HG02840 (cell line): ENCODE data around the gene FOXP1.
"Not testable (repeated sequence)": the region's sequence is repeated elsewhere in the genome, so short reads cannot be mapped to it uniquely, and the experiment has no call there.

ENCODE experiments used
- ATAC-seq: cut with Tn5 transposase; IDR thresholded peaks from one replicate; pipeline ENCODE4 v1.9.1; 2021; ENCODE audit warnings: mild to moderate bottlenecking, moderate library complexity, moderate number of reproducible peaks; ENCODE audit not compliant: unreplicated experiment, low FRiP score

Gene FOXP1

GRCh38 chr3:70982700-70983140 lies 600.8 kb downstream of the FOXP1 start:
- ATAC-seq = no peak

DNA sequence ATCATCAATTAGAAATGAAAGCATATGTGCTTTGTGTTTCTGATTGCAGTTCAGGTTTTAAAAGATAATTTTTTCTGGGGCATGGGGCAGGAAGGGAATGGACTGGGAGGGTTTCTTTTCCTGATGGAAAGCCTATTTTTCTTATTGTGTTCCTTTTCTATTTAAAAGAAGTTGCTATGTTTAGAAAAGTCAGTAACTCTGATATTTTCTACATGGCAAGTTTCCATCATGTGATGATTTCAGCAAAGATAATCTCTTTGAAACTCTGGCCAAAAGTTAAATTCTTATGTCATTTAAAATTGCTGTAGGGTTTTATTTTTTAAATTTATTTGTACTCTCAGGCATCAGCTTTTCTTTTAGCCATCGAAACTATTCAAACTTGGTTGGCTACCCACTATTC lies 601.2 kb downstream of the FOXP1 start:
- no peak for ATAC-seq

GRCh38 chr3:70981231-70981880 lies 602.2 kb downstream of the FOXP1 start:
- ATAC-seq = no peak

GRCh38 chr3:70980646-70981170 lies 602.8 kb downstream of the FOXP1 start:
- ATAC-seq = no peak

DNA sequence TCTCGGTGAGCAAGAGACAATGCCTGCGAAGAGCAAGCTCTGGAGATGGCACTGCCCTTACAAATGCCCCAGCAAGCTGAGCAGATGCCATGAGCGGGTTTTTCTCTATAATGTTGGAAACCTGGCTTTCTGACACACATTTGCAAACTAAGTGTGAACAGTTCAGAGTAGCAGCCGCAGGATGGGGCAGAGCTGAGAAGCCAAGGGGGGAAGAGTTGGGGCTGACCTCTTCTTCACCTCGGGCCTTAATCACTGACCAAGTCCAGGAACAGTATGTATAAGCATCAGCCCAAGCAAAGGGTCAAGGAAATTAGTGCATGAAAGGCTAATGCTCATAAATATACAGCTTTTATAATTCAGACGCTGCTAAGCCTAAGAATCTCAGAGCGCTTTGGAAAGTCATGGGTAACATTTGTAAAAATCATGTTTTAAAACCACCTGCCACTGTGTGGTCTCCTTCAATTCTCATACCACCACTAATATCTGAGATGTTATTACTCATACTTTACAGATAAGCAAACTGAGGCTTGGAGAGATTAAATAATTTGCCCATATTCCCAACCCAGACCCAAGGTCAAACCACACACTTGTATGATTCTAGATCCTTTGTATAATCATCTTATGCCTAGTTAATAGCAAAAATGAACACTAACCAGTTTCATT lies 603.4 kb downstream of the FOXP1 start:
- ATAC-seq = no peak

GRCh38 chr3:70977712-70978111 lies 605.8 kb downstream of the FOXP1 start:
- no peak for ATAC-seq

GRCh38 chr3:70975981-70976380 lies 607.5 kb downstream of the FOXP1 start:
- ATAC-seq = not testable (repeated sequence)

DNA sequence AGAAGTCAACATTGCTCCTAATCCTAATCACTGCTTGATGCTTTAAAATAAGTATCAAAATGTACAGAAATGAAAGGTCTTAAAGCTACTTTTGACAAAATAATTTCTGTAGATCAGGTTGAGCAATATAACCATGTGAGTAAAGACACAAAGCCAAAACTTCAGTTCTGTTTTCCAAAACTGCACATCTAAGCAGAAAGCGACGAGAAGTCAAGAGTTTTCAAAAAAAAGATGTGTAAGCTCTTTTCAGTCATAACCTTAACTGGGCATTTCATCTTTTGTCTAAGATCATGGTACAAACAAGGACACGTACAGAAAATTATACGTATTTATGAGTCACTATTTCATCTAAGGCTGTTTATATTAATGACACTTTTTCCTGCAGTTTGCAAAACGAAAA lies 608.8 kb downstream of the FOXP1 start:
- no peak for ATAC-seq

DNA sequence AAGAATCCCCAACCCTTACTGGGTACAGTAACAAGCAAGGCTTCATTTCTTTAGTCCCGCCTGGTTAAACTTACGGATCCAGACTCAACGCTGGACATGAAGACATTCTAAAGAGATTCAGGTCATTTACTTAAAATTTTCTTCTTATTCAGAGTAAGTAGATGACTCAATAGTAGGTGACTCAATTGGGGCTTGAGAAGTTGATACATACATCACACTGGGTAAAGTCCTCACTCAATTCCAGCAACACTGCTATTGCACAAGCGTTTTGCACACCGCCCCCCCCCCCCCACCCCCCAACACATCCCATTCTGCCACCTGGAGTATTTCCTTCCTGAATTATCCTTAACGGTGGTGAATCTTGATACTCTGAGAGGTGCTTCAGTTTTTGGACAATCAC lies 610.0 kb downstream of the FOXP1 start:
- ATAC-seq = no peak

DNA sequence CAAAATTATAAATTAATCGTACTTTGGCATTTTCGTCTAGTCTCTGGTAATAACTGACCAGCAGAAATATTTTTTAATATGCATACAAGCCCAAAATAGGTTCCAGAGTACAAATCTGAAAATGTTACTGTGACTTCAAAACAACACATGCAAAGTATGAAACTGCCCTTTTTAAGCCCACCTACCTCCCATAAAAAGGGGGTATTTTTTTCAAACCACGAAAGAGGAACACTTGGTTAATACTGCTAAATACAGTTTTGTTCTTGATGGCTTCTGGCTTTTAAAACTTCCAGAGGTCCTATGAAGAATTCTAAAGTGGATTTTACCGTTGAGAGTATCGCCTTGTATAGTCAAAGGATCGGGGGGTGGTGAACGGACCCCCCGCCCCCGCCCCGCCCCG lies 610.7 kb downstream of the FOXP1 start:
- ATAC-seq = no peak

GRCh38 chr3:70970952-70971351 lies 612.6 kb downstream of the FOXP1 start:
- no peak for ATAC-seq

DNA sequence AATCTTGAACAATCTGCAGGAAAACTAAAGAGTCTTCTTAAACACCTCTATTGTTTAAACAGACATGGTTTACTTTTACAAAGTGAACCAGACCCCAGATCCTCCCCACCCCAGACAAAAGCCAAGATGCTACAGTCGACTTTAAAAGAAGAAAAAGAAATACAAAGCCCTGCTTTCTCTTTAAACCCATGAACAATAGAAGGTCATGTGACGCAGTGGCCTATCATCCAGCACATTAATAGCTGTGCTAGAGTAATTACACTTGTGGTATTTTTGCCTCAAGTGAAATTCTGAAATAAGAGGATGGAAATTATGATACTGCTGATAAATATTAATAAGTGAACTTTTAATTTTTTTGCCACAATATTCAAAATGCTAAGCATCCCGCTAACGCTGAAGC lies 613.4 kb downstream of the FOXP1 start:
- ATAC-seq = no peak

- ATAC-seq = no peak
These were observed 619.9 kb downstream of the FOXP1 start for GRCh38 chr3:70963431-70964275.

- ATAC-seq = no peak
These were observed 623.8 kb downstream of the FOXP1 start for GRCh38 chr3:70959506-70960291.

DNA sequence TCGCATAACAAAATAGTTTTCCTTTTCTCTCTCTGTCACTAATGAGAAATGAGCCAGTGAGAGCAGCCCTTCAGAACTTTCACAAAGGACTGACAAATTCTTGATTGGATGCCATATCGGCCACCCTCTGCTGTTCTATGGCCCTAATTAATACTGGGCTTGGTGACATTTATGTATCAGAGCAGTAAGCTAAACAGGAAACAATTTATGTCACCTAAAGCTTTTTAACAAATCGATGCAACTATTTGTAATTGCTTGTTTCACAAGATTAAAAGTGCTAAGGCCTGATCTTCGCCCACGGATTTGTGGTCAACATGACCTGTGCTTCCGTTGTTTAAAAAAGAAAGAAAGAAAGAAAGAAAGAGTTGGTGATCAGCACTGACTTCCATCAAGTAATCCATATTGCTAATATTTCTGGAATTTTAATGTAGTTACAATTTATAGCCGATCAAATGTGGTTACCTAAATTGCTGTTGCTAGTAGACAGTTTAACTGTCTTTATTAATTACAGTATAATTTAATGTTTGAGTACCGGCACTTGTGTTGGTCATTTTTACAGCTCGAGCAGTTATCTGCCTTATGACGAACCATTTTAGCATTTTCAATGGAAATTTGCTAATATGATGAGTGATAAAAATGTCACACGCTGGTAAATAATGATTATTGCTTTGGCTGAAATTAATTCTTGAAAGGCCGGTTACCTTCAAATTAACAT lies 631.3 kb downstream of the FOXP1 start:
- ATAC-seq = no peak

DNA sequence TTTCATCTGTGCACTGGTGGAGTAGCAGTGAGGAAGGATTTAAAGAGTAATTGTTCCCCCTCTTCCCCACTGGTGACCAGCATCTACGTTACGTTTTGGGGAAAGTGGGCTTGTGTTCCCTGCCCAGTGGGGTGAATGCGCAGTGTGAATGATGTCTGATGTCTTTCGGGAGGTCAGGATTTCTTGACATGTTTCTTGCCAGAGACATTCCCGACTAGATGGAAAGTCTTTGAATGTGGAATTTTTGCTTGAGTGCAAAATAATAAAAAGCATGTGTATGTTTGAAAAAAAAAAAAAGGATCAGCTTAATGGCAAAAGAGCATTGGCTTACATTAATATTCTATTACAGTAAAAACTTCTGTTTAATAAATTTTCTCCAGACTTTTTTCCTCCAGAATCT lies 632.2 kb downstream of the FOXP1 start:
- ATAC-seq = no peak

- no peak for ATAC-seq
These were observed 635.9 kb downstream of the FOXP1 start for GRCh38 chr3:70947579-70947978.

GRCh38 chr3:70943886-70944285 lies 639.6 kb downstream of the FOXP1 start:
- no peak for ATAC-seq

DNA sequence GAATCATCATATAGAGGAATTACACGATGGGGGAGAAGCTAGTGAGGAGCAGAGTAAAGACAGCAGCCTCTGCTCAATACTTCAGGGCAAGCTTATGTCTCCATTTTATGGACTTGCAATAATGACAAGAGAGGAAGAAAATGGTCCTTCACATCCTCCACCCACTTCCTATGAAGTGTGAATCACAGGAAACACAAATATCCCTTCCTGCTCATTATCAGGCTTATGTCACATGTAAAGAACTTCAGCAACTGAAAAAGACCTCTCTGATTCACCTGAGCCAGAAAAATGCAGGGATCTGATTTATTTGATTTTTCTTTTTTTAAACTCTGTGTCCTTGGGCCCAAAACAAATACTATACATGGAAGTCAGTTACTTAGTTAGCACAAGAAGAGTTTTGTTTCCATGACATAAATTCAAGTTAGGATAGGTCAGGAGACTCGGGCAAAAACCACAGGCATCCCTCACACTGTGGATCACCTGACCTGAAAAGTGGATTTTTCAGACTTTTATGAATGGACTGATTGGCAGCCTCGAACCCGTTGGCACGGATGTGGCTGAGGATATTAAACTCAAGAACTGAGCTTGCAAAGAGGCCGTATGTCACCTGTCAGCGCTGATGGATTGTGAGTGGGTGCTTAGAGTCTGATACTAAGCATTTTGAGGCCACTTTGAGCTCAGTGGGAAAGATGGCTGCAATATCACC lies 650.3 kb downstream of the FOXP1 start:
- ATAC-seq = no peak
